Loucy (cell line): ENCODE data around the gene OR2T11.
"Not testable (repeated sequence)": the region's sequence is repeated elsewhere in the genome, so short reads cannot be mapped to it uniquely, and the experiment has no call there.

ENCODE experiments used
- EZH2phosphoT487 ChIP-seq: fragments of 200-600 bp; IDR thresholded peaks from 2 replicates; pipeline ENCODE4 v1.6.1; 2018; ENCODE audit warnings: antibody characterized with exemption, mild to moderate bottlenecking, moderate library complexity, borderline replicate concordance
- TF ChIP-seq, protein P1 (sequence below): fragments of 200-600 bp; sonication (generic); conservative IDR thresholded peaks from 2 replicates; pipeline ENCODE4 v1.5.1; 2014; ENCODE audit warnings: mild to moderate bottlenecking, antibody characterized with exemption, low read length

DNA sequence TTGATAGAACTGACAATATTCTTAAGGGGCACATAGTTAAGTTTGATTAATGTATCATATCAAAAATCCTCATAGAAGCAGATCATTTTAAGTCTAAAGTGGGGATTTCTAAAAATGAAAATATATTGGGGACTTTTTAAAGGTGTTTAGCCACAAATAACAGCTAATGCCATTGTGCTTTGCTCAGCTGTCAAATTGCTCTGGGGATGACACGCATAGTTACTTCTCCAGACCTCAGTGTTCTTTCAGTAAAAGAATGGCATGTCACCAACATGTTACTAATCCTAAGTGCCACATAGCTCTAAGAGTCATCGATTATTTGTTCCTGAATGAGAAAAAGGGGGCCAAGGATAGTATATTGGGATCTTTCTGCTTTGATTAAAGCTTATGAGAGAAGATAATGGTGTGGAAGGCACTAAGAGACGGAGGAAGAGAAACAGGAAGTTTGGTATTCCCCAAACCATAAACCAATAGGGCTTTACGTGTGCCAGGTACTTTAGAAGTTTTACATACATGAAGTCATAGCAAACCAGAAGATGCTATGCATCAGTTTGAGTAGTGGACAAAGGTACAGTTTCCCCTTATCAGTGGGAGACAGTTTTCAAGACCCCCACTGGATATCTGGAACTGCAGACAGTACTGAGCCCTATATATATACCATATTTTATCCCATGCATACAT is 8.2 kb upstream of the OR2T11 start:
- TF ChIP-seq, protein P1, sequence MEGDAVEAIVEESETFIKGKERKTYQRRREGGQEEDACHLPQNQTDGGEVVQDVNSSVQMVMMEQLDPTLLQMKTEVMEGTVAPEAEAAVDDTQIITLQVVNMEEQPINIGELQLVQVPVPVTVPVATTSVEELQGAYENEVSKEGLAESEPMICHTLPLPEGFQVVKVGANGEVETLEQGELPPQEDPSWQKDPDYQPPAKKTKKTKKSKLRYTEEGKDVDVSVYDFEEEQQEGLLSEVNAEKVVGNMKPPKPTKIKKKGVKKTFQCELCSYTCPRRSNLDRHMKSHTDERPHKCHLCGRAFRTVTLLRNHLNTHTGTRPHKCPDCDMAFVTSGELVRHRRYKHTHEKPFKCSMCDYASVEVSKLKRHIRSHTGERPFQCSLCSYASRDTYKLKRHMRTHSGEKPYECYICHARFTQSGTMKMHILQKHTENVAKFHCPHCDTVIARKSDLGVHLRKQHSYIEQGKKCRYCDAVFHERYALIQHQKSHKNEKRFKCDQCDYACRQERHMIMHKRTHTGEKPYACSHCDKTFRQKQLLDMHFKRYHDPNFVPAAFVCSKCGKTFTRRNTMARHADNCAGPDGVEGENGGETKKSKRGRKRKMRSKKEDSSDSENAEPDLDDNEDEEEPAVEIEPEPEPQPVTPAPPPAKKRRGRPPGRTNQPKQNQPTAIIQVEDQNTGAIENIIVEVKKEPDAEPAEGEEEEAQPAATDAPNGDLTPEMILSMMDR = not testable (repeated sequence)
- not testable (repeated sequence) for TF ChIP-seq EZH2phosphoT487
